SW480 (cell line): Measurements from ENCODE around the gene PRSS12.
"Not testable (repeated sequence)": the region's sequence is repeated elsewhere in the genome, so short reads cannot be mapped to it uniquely, and the experiment has no call there.

Experiments used
- DNase-seq: peaks from one replicate; pipeline ENCODE4 v3.0.0-alpha.2; 2016; ENCODE audit warnings: low spot score

The PRSS12 gene

GRCh38 chr4:118278473-118279274 lies 74.1 kb downstream of the PRSS12 start:
- peak; percentile 92 for DNase-seq

- DNase-seq: no peak
These were observed 75.6 kb downstream of the PRSS12 start for GRCh38 chr4:118277243-118277642.

GRCh38 chr4:118276580-118276979 lies 76.2 kb downstream of the PRSS12 start:
- no peak for DNase-seq

- DNase-seq: no peak
These were observed 79.2 kb downstream of the PRSS12 start for GRCh38 chr4:118273642-118274041.

- DNase-seq: no peak
These were observed 81.0 kb downstream of the PRSS12 start for GRCh38 chr4:118271788-118272187.

GRCh38 chr4:118270492-118270891 lies 82.3 kb downstream of the PRSS12 start:
- DNase-seq: peak; percentile 42

GRCh38 chr4:118268780-118269179 lies 84.0 kb downstream of the PRSS12 start:
- DNase-seq: no peak

- DNase-seq: not testable (repeated sequence)
These were observed 86.7 kb downstream of the PRSS12 start for GRCh38 chr4:118266145-118266496.

GRCh38 chr4:118265312-118266144 lies 87.3 kb downstream of the PRSS12 start:
- peak; percentile 23 for DNase-seq

GRCh38 chr4:118264096-118264495 lies 88.7 kb downstream of the PRSS12 start:
- no peak for DNase-seq

GRCh38 chr4:118260309-118260708 lies 92.5 kb downstream of the PRSS12 start:
- no peak for DNase-seq

- DNase-seq: no peak
These were observed 93.7 kb downstream of the PRSS12 start for GRCh38 chr4:118259111-118259510.

GRCh38 chr4:118254368-118254767 lies 98.4 kb downstream of the PRSS12 start:
- no peak for DNase-seq

GRCh38 chr4:118249890-118250289 lies 102.9 kb downstream of the PRSS12 start:
- DNase-seq: no peak

GRCh38 chr4:118237531-118237930 lies 115.3 kb downstream of the PRSS12 start:
- DNase-seq: no peak

- no peak for DNase-seq
These were observed 117.2 kb downstream of the PRSS12 start for GRCh38 chr4:118235566-118236120.
